ENCODE measurements around the gene LSM14B.
"Not testable (repeated sequence)": the region's sequence is repeated elsewhere in the genome, so short reads cannot be mapped to it uniquely, and the experiment has no call there.

LSM14B gene

DNA sequence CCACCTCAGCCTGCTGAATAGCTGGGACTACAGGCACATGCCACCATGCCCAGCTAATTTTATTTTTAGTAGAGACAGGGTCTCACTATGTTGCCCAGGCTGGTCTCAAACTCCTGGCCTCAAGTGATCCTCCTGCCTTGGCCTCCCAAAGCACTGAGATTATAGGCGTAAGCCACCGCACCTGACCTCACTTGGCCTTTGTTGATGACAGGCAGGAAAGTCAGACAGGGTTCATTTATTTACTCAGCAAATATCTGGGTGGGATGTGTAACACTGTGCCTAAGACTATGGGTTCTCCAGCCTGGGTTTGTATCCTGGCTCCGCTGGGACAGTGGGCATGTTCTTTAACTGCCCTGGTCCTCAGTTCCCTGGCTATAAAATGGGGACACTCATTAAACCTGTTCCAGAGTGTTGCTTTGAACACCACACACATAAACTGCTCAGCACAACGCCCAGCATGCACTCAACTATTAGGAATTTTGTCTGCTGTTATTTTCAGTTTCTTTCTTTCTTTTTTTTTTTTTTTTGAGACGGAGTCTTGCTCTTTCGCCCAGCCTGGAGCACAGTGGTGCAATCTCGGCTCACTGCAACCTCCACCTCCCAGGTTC is 6.4 kb upstream of the LSM14B start:
- DNase-seq = not testable (repeated sequence)

DNA sequence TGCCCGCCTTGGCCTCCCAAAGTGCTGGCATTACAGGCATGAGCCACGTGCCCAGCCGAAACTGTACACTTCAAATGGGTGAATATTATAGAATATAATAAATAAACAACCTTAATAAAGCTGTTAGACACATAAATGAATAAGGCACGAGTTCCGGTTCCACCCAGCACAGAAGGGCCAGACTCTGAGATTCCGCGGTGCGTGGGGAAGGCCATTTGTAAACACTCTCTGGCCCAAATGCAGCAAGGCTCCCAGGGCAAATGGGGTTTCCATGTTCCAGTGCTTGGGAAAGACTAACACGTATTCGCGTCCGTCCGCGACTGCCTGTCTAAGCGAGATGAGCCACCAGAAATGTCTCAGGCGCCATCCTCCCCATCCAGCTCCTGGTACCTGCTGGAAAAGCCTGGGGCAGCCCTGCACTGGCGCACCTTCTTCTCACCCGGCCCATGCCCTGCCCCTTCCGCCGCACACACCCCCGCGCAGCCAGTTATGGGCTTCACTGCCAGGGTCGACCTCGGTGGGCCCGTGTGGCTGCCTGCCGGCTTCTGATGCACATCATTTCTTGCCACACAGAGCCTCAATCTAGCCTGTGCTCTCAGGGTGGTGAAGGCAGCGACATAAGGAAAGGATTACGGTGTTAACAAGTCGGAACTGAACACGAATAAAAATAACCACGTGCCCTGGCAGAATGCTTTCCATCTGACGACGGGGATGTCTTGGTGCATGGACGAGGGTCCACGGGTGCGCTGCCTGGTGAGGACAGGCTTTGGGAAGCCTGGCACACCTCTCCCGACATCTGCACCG is 5.5 kb upstream of the LSM14B start:
- no peak for DNase-seq

DNA sequence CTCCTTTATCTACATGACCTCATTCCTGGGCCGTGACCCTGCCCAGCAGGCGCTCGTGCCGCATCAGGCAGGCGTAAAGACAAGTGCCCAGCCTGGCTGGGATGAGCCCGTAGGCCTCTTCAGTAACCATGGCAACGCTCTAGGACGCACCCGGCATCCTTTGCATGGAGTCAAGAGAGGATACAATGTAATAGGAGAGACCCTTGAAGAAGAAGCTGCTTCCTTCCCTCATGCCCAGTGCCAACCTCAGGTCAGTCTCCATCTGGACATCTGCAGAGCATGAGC is 5.0 kb upstream of the LSM14B start:
- DNase-seq = peak; percentile 41

DNA sequence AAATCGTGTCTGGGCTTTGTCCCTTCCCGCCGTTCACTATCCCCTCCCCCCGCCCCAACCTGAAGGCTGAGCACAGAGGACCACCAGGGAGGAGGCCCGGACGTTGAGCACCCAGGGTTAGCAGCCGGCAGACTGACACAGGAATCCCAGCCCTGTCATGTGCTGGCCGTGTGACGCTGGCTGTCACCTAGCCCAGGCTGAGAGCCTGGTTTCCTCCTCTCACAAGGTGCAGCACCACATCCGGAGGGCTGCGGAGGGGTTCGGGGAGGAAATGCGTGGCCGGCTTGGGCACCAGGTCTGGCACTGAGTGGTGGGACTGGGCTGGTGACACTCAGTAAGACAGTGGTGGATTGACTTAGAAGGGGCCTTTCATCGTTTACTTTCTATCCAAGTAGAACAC is 4.6 kb upstream of the LSM14B start:
- DNase-seq = no peak

GRCh38 chr20:62118113-62119043 is 3.9 kb upstream of the LSM14B start:
- DNase-seq = no peak

GRCh38 chr20:62119115-62119514 is 3.2 kb upstream of the LSM14B start:
- DNase-seq = no peak

DNA sequence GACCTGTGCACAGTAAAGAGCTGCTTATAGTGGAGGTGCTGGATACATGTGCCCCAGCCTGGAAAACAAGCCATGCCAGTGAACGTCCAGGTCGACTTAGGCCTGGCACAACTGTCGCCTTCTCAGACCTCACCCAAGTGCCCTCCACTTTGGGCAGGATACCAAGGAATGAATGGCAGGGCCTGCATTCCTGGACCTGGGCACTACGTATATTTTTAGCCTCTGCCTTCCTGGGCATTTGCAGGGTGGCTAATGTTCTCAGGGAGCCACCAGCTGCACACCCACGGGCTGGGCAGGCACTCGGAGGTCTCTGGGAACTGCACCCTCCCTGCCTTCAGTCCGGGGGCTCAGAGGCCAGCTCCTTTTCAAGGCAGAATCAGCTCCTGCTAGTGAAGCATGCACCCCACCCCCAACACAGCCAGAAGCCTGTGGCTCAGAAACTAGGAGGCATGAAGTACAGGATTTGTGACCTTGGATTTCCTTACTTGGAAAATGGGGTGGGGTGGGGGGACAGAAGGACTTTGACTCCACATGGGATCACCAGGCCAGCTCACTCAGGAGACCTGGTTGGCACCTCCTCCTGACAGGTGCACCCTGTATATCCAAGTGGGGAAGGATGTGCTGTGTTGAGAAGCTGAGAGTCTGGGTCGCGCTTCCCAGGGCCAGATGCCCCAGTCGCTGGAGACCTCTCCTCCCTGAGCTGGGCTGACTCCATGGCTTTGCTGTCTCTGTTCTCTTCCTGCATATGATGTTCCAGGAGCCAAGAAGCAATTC is 2.5 kb upstream of the LSM14B start:
- DNase-seq = no peak

GRCh38 chr20:62120365-62120762 is 1.9 kb upstream of the LSM14B start:
- DNase-seq = no peak

DNA sequence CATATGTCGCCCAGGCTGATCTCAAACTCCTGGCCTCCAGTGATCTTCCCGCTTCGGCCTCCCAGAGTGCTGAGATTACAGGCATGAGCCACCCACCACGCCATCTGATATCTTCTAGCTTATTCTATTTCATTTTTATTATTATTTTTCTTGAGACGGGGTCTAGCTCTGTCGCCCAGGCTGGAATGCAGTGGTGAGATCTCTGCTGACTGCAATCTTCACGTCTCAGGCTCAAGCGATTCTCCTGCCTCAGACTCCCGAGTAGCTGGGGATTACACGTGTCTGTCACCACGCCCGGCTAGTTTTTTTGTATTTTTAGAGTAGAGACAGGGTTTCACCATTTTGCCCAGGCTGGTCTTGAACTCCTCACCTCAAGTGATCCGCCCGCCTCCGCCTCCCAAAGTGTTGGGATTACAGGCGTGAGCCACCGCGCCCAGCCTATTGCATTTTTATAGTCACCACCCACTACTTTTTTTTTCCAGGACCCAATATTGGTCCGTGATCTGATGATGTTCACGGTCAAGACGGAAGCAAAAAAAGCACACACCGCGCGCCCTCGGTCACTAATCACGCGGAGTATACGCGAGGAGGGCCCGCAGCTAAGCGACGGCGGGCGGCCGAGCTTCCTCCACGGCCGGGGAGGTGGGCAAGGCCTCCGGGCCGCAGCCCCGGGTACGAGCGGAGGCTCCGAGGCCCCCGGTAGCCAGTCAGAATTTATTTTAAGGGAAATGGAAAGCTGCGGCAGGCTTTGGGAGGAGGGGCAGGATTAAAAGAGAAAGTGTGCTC is 1.1 kb upstream of the LSM14B start:
- DNase-seq = no peak

- peak; percentile 71 for DNase-seq
Observed at GRCh38 chr20:62122654-62123449, 577 bp downstream of the LSM14B start.

GRCh38 chr20:62123450-62124118 is 1.3 kb downstream of the LSM14B start:
- DNase-seq = no peak

DNA sequence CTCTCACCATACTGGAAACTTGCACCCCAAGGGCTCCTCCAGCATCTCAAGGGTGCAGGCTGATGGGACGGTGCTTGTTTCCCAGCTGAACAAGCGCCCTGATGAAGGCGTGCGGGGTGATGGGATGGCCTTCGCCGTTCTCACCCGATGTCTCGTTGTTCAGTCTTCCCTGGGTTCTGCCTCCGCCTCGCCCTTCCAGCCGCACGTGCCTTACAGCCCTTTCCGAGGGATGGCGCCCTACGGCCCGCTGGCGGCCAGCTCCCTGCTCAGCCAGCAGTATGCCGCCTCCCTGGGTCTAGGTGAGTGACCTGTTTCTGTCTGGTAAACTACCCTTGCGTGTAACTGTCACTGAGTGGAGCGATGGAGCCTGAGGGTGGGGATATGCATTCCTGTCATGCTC is 3.9 kb downstream of the LSM14B start:
- no peak for DNase-seq

- no peak for DNase-seq
Observed at GRCh38 chr20:62127799-62128198, 5.5 kb downstream of the LSM14B start.

DNA sequence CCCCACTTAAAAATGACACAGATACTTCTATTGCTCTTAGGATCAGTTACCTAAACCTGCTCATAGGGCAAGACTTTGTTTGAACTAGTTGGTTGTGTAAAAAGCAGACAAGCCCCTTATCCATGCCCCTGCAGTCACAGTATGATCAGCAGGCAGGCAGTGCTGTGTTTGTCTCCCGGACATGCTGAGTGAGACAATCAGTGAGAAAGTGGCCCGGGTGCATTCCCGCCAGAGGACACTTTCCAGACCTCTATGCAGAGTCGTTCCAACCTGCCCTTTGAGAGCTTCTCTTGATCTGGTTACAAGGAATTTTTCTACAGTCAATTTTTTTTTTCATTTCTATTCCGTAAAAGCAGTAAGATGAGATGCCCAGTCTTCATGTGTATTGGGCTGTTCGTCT is 6.2 kb downstream of the LSM14B start:
- no peak for DNase-seq

- no peak for DNase-seq
Observed at GRCh38 chr20:62129731-62130531, 7.7 kb downstream of the LSM14B start.

DNA sequence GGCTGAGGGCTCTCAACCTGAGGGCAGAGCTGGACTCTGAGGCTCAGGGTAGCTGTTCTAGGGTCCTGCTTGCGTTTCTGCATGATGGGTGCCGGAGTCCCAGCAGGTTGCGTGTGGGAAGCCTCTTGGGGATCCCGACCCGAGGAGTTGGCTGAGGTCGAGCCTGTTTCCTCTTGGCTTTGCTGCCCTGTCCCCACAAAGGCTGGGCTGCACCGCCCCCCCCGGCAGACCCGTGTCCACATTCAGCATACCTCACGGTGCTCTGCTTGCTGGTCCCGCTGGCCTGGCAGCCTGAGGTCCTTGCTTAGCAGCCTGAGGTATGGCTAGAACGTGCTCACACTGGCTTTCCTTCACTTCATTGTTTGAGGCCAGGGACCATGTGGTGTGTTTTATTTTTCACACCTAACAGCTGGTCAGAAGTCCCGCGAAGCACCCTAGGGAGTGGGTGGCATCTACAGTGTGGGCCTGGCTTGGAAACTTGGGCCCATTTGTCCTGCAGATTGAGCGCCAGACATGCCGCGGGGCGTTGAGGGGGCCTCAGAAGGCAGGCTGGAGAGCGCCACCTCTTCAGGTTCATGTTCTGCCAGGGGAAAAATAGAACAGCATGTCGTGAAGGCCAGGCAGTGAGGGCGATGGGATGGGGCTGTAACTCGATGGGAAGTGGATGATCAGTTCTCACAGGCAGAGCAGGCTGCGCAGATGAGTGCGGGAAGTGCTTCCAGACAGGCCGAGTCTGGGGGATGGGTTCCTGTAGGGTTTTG is 9.5 kb downstream of the LSM14B start:
- no peak for DNase-seq

DNA sequence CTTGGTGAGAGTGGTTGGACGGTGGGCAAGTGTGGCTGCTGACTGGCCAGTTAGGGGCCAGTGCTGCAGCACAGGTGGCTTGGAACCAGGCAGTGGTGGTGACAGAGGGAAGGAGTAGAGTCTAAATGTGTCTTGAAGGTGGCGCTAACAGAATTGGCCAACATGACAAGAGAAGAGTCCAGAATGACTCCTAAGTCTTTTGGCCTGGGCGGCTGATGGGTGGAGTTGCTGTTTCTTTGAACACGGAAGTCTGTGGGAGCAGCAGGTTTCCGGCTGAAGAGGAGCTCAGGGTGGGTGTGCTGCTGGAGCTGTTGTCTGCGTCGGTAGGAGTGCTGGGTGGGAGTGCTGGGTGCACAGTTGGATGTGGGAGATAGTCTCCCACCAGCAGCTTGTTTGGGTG is 10.1 kb downstream of the LSM14B start:
- no peak for DNase-seq

DNA sequence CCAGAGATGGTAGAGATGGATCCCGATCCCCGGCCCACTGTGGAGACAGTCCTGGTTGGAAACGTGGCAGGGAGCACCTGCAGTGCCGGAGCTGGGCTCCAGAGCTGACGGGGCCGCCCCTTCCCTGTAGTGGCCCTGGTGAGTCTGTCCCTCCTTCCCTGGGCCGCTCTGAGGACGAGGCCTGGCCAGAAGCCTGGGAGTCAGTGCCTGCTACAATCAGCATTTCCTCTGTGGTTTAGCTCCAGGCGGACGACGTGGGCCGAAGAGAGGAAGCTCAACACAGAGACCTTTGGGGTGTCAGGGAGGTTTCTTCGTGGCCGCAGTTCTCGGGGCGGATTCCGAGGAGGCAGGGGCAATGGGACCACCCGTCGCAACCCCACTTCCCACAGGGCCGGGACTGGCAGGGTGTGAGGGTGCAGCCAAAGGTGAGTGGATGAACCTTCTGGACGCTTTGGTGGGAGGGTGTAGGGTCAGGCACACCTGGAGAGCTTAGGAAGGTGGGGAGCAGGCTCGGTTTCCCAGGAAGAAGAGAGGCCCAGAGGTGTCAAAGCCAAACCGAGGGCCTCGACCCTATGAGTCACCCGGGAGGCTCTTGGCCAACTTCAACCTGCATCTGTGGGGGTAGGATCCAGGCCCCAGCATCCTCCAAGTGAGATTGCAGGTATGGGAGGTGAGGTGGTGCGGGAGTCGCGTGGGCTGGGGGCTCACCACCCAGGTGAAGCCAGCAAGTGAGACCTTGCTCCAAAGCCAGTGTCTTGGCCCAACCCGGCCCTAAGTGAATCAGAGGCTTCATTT is 11.0 kb downstream of the LSM14B start:
- no peak for DNase-seq
